ENCODE results near the gene RSRC1. TPM values are rescaled to one million over a fixed set of nuclear protein-coding genes. Genes with fewer than 3 reads are reported as not detected.
"Not testable (repeated sequence)": the region's sequence is repeated elsewhere in the genome, so short reads cannot be mapped to it uniquely, and the experiment has no call there.

Gene RSRC1
- total and polyA plus RNA-seq, 7 donors = 12.9 to 27.2 (median 19.7) TPM

DNA sequence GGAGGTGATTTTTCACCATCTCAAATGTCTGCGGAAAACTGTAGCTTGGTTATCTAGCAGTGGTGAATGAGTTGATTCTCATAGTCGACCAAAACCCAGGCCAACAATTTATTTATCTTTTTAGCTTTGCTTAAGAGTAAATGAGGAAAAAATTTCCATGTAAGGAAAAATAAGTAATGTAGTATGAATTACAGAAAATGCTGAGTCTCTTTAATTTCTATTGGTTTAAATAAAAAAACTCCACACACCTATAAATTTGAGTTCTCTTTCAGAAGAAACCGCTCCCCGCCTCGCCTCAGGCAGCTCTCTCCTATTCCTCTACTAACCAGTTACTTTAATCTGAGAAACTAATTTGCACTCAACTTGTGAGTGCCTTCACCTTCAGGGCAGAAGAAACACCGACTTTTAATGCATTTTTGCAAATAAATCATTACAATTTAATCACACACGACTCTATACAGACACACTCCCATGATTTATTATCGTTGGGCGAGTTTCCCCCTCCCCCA, 540 bp upstream of the RSRC1 start:
- Histone ChIP-seq H3K27ac (peak overlapping the region; percentile 75), H3K9me3 (no peaks in the 10 kb centered on the region), H3K27me3 (ENCODE audit: insufficient read depth in 3 of 3, low read length in 2 of 3) (peaks cover 13 to 49% (median 21%) of the 10 kb centered on the region in 3 donors), H3K4me3 (peak overlapping the region; percentile 80), H3K4me1 (peaks cover 15% of the 10 kb centered on the region), H3K36me3 (ENCODE audit: insufficient read depth in 1 of 2, low read depth in 1 of 2) (no peaks in the 10 kb centered on the region)
- ATAC-seq = peak in 3 of 4 donors; percentile 26 to 51 (median 48)
- no peak for TF ChIP-seq CTCF (IDR thresholded peaks at IDR 0.05)
- no peak for DNase-seq
- intact Hi-C loops (cut with DNase I) = loop anchor here in 1 of 2 donors (10.0 kb wide), 1 partner anchor 495 kb away; no protein-coding TSS in a partner anchor
- WGBS, 3 donors = 12 to 15% (median 12%) methylated on average over 9 of the region's 9 CpGs

GRCh38 chr3:158110658-158111018, 749 bp downstream of the RSRC1 start:
- H3K27me3 ChIP-seq (ENCODE audit: insufficient read depth in 3 of 3, low read length in 2 of 3) = peaks cover 9 to 36% (median 13%) of the 10 kb centered on the region in 3 donors
- no peaks in the 10 kb centered on the region for H3K9me3 ChIP-seq
- ATAC-seq (no peak), DNase-seq (no peak)
- WGBS, 3 donors = 15 to 19% (median 17%) methylated on average over 4 of the region's 4 CpGs
- H3K36me3 ChIP-seq (ENCODE audit: insufficient read depth in 1 of 2, low read depth in 1 of 2) = no peaks in the 10 kb centered on the region
- H3K27ac ChIP-seq = peak overlapping the region; percentile 75
- peaks cover 15% of the 10 kb centered on the region for H3K4me1 ChIP-seq
- TF ChIP-seq CTCF (IDR thresholded peaks at IDR 0.05) = no peak
- peak overlapping the region; percentile 80 for H3K4me3 ChIP-seq
- intact Hi-C loops (cut with DNase I) = no loop called here

DNA sequence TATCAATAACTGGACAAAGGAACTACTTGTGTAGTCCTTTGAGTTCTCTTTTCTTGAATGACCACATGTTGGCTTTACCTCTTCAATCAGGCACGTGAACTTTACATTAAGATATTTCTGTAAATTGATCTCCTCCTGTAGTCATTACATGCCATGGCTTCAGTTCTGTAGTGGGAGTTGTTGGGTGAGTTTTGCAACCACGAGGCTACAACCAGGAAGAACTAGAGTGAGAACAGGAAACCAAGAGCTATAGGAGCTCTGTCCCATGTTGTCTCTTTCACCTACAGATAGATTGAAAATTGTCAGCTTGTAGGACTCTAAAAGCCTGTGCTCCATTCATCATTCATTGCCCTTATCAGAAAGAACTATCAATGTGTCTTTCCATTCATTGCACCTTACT, 2.0 kb downstream of the RSRC1 start:
- Histone ChIP-seq H3K27me3 (ENCODE audit: insufficient read depth in 3 of 3, low read length in 2 of 3) (peaks cover 4 to 26% (median 9%) of the 10 kb centered on the region in 3 donors), H3K27ac (no peak overlapping the region), H3K4me1 (peaks cover 15% of the 10 kb centered on the region), H3K9me3 (no peaks in the 10 kb centered on the region), H3K36me3 (ENCODE audit: insufficient read depth in 1 of 2, low read depth in 1 of 2) (no peaks in the 10 kb centered on the region), H3K4me3 (no peak overlapping the region)
- intact Hi-C loops (cut with DNase I) = no loop called here
- no peak for TF ChIP-seq CTCF (IDR thresholded peaks at IDR 0.05)
- no peak for DNase-seq
- 54 to 79% (median 74%) methylated on average over 2 of the region's 2 CpGs for WGBS, 3 donors
- ATAC-seq = no peak

DNA sequence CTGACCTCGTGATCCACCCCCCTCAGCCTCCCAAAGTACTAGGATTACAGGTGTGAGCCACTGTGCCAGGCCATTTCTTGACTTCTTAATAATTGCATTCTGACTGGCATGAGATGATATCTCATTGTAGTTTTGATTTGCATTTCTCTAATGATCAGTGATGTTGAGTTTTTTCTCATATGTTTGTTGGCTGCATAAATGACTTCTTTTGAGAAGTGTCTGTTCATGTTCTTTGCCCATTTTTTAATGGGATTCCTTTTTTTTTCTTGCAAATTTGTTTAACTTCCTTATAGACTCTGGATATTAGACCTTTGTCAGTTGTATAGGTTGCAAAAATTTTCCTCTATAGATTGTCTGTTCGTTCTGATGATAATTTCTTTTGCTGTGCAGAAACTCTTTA, 3.7 kb downstream of the RSRC1 start:
- H3K4me1 ChIP-seq = peaks cover 15% of the 10 kb centered on the region
- H3K4me3 ChIP-seq; ATAC-seq; intact Hi-C loops (cut with DNase I); DNase-seq; H3K36me3 ChIP-seq (ENCODE audit: insufficient read depth in 1 of 2, low read depth in 1 of 2); H3K27ac ChIP-seq; H3K27me3 ChIP-seq (ENCODE audit: insufficient read depth in 3 of 3, low read length in 2 of 3); H3K9me3 ChIP-seq: not testable (repeated sequence)
- 98 to 100% (median 98%) methylated on average over 2 of the region's 2 CpGs for WGBS, 3 donors

DNA sequence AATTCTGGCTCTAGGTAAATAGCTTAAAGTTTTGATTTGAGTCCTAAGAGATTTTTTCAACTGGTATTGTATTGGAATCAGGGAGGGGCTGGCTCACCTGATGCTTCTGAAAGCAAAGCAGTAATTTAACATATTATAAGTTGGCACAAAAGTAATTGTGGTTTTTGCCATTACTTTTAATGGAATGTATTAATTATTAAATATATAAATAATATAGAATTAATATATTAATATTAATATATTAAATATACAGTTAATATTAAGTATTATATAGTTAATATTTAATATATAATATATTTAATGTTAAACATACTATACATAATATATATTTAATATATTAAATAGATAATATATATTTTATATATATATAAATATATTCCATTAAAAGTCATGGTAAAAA, 10.4 kb downstream of the RSRC1 start:
- ATAC-seq (no peak), DNase-seq (no peak)
- intact Hi-C loops (cut with DNase I) = no loop called here

More for the DNA sequence above, 10.4 kb downstream of the RSRC1 start:
- no peak overlapping the region for H3K4me3 ChIP-seq
- no peaks in the 10 kb centered on the region for H3K27me3 ChIP-seq (ENCODE audit: insufficient read depth in 3 of 3, low read length in 2 of 3)
- H3K36me3 ChIP-seq (ENCODE audit: insufficient read depth in 1 of 2, low read depth in 1 of 2) = peaks cover 3 to 28% of the 10 kb centered on the region in 2 donors
- H3K27ac ChIP-seq = no peak overlapping the region
- no peaks in the 10 kb centered on the region for H3K4me1 ChIP-seq
- H3K9me3 ChIP-seq = no peaks in the 10 kb centered on the region
- no peak for TF ChIP-seq CTCF (IDR thresholded peaks at IDR 0.05)
